ENCODE results near the gene LRRN2.

Gene LRRN2

GRCh38 chr1:204645666-204646065, 39.9 kb downstream of the LRRN2 start:
- no peak for TF ChIP-seq RAD21 (IDR thresholded peaks at IDR 0.05; ENCODE audit: low read depth)

GRCh38 chr1:204645251-204645650, 40.3 kb downstream of the LRRN2 start:
- no peak for TF ChIP-seq YY1 (IDR thresholded peaks at IDR 0.05; ENCODE audit: low read depth)
- no peak for TF ChIP-seq EGR1 (IDR thresholded peaks at IDR 0.05)
- no peak for TF ChIP-seq EP300 (IDR thresholded peaks at IDR 0.05; ENCODE audit: borderline replicate concordance)
- no peak for TF ChIP-seq REST (IDR thresholded peaks at IDR 0.05; ENCODE audit: low read depth)
- TF ChIP-seq CREB1 (IDR thresholded peaks at IDR 0.05; ENCODE audit: low read depth), result no peak
- no peak for TF ChIP-seq TAF1 (IDR thresholded peaks at IDR 0.05; ENCODE audit: low read depth)
- no peak for TF ChIP-seq TCF12 (IDR thresholded peaks at IDR 0.05; ENCODE audit: low read depth)
- TF ChIP-seq USF1 (IDR thresholded peaks at IDR 0.05), result no peak
- no peak for TF ChIP-seq RAD21 (IDR thresholded peaks at IDR 0.05; ENCODE audit: low read depth)
- no peak for TF ChIP-seq NFIC (IDR thresholded peaks at IDR 0.05)

GRCh38 chr1:204643503-204643902, 42.0 kb downstream of the LRRN2 start:
- TF ChIP-seq YY1 (IDR thresholded peaks at IDR 0.05; ENCODE audit: low read depth) (no peak), REST (IDR thresholded peaks at IDR 0.05; ENCODE audit: low read depth) (no peak), TEAD4 (IDR thresholded peaks at IDR 0.05) (no peak)

- no peak for TF ChIP-seq REST (IDR thresholded peaks at IDR 0.05; ENCODE audit: low read depth)
- no peak for TF ChIP-seq YY1 (IDR thresholded peaks at IDR 0.05; ENCODE audit: low read depth)
- no peak for TF ChIP-seq CREB1 (IDR thresholded peaks at IDR 0.05; ENCODE audit: low read depth)
- no peak for TF ChIP-seq USF1 (IDR thresholded peaks at IDR 0.05)
- no peak for TF ChIP-seq FOXM1 (IDR thresholded peaks at IDR 0.05; ENCODE audit: borderline replicate concordance, low read depth)
- no peak for TF ChIP-seq TCF12 (IDR thresholded peaks at IDR 0.05; ENCODE audit: low read depth)
- no peak for TF ChIP-seq EGR1 (IDR thresholded peaks at IDR 0.05)
- TF ChIP-seq RAD21 (IDR thresholded peaks at IDR 0.05; ENCODE audit: low read depth), result no peak
- no peak for TF ChIP-seq TEAD4 (IDR thresholded peaks at IDR 0.05)
- no peak for TF ChIP-seq EP300 (IDR thresholded peaks at IDR 0.05; ENCODE audit: borderline replicate concordance)
- TF ChIP-seq ZBTB7A (IDR thresholded peaks at IDR 0.05; ENCODE audit: low read depth), result no peak
- no peak for TF ChIP-seq TAF1 (IDR thresholded peaks at IDR 0.05; ENCODE audit: low read depth)
- no peak for TF ChIP-seq NFIC (IDR thresholded peaks at IDR 0.05)
- no peak for TF ChIP-seq CEBPB (IDR thresholded peaks at IDR 0.05)
- no peak for TF ChIP-seq MAX (IDR thresholded peaks at IDR 0.05)
These were observed 43.6 kb downstream of the LRRN2 start for GRCh38 chr1:204641936-204642335.

- TF ChIP-seq TEAD4 (IDR thresholded peaks at IDR 0.05), result no peak
- no peak for TF ChIP-seq YY1 (IDR thresholded peaks at IDR 0.05; ENCODE audit: low read depth)
These were observed 44.1 kb downstream of the LRRN2 start for GRCh38 chr1:204641455-204641854.

GRCh38 chr1:204640578-204640977, 45.0 kb downstream of the LRRN2 start:
- TF ChIP-seq TEAD4 (IDR thresholded peaks at IDR 0.05), result no peak
- no peak for TF ChIP-seq REST (IDR thresholded peaks at IDR 0.05; ENCODE audit: low read depth)
- TF ChIP-seq EGR1 (IDR thresholded peaks at IDR 0.05), result no peak
- TF ChIP-seq RAD21 (IDR thresholded peaks at IDR 0.05; ENCODE audit: low read depth), result no peak
- TF ChIP-seq NFIC (IDR thresholded peaks at IDR 0.05), result no peak
- no peak for TF ChIP-seq USF1 (IDR thresholded peaks at IDR 0.05)
- TF ChIP-seq TAF1 (IDR thresholded peaks at IDR 0.05; ENCODE audit: low read depth), result no peak
- no peak for TF ChIP-seq MAX (IDR thresholded peaks at IDR 0.05)
- no peak for TF ChIP-seq TCF12 (IDR thresholded peaks at IDR 0.05; ENCODE audit: low read depth)
- no peak for TF ChIP-seq YY1 (IDR thresholded peaks at IDR 0.05; ENCODE audit: low read depth)
- TF ChIP-seq CREB1 (IDR thresholded peaks at IDR 0.05; ENCODE audit: low read depth), result no peak
- TF ChIP-seq ZBTB7A (IDR thresholded peaks at IDR 0.05; ENCODE audit: low read depth), result no peak
- TF ChIP-seq CEBPB (IDR thresholded peaks at IDR 0.05), result no peak

Data from Ishikawa (cell line).